Fibroblast of skin of left biceps (primary cell): ENCODE data around the gene PMM1.
"Not testable (repeated sequence)": the region's sequence is repeated elsewhere in the genome, so short reads cannot be mapped to it uniquely, and the experiment has no call there.

Source experiments
- DNase-seq, 2 experiments: peaks; one replicate each; pipeline ENCODE4 v3.0.0-alpha.2; 2013; ENCODE audit warnings: low read depth in 2 of 2

PMM1 gene

DNA sequence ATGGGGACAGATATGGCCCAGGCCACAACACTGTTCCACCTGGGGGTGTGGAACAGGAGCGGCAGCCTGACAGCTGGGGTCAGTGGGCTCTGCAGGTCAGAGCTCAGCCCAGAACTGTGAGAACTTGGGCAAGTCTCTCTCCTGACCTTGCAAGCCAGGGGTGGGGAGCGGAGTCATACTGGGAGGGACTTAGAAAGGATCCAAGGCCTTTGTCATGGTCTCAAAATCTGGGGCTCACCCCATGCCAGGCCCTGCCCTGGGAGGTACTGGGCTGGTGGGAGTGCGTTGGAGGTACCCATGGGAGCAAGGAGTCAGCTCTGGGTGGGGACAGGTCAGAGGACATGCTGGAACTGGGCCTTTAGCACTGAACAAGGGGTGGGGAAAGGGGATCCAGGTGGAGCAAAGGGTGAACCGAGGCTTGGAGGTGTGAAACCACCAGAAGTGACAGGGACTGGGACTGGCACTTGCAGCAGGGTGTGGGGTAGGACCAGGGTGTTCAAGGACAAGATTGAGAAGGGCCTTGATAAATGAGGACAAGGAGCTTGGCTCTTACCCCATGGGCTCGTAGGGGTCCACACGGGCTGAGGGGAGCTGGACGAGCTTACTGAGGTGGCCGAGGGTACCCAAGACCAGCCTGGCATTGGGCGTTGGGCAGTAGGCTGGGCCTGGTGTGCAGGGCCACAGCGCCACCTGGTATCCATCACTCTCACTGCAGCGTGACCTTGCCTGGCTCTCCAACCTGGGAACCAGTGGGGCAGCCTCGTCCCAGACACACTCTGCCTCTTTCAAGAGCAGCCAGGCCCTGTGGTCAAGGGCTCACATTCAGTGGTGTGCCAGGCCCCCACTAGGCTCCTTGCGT, 7.4 kb upstream of the PMM1 start:
- DNase-seq = no peak

DNA sequence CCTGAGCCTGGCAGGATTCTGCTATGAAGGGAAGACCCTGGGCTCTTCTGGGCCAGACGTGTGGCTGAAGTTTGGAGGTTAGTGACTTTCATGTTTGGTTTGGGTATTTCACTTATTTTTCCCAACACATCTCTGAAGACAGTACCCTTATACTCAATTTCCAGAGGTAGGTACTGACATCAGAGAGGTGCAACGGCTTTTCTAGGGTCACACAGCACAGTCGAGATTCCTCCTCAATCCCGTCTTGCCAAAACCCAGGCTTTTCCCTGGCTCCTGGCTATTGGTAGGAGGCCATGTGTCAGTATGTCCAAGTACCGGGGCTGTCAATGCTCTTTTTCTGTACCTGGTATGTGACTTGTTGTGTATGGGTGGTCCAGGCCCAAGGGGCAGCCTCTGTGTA, 6.1 kb upstream of the PMM1 start:
- DNase-seq = no peak

DNA sequence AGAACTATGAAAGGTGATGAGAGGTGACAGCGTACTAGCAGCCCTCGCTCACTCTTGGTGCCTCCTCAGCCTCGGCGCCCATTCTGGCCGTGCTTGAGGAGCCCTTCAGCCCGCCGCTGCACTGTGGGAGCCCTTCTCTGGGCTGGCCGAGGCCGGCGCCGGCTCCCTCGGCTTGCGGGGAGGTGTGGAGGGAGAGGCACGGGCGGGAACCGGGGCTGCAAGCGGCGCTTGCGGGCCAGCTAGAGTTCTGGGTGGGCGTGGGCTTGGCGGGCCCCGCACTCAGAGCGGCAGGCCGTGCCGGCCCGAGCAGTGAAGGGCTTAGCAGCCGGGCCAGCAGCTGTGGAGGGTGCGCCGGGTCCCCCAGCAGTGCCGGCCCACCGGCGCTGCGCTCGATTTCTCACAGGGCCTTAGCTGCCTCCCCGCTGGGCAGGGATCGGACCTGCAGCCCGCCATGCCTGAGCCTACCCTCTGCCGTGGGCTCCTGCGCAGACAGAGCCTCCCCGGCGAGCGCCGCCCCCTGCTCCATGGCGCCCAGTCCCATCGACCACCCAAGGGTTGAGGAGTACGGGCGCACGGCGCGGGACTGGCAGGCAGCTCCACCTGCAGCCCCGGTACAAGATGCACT, 3.8 kb upstream of the PMM1 start:
- not testable (repeated sequence) for DNase-seq

DNA sequence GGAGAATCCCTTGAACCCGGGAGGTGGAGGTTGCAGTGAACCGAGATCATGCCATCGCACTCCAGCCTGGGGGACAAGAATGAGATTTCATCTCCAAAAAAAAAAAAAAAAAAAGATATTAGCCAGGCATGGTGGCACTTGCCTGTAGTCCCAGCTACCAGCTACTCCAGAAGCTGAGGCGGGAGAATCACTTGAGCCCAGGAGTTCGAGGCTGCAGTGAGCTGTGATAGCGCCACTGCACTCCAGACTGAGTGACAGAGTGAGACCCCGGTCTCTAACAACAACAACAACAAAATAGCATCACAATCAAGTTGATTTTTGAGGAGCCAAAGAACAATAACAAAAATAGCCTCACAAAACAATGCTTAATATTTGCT, 2.3 kb downstream of the PMM1 start:
- DNase-seq = no peak

DNA sequence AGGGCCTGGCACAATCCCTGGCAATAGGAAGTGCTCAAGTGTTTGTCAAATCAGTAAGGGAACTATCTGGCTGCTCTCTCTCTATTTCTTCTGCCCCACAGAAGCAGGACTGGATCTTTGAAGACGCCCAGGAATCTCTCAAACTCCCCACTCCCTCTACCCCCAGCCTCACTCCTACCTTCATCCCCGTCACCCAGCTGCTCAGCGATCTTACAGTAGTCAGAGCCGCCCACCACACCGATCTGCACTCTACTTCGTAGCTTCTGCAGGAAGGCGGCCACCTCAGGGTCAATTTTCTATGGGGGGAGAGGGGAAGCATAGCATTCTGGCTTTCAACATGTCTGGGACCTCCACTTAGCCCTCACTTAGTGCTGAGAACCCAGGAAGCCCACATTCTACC, 3.7 kb downstream of the PMM1 start:
- no peak for DNase-seq

DNA sequence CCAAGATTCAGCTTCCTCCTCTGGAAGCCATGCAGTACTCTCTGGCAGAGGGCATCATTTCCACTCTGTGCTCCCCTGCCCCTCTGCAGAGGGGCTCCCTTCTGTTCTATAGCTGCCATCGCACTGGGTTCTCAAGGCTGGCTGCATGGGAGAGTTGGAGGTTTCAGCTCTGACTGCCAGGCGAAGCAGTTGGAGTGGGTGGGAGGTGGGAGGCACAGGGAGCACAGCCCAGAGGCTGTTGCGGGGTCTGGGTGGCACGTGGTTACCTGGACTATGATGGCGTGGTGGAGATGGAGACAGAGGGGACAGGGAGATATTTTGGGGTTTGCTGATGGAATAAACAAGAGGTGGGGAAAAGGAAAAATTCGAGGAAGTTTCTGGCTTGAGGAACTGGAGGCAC, 4.8 kb downstream of the PMM1 start:
- DNase-seq = no peak

DNA sequence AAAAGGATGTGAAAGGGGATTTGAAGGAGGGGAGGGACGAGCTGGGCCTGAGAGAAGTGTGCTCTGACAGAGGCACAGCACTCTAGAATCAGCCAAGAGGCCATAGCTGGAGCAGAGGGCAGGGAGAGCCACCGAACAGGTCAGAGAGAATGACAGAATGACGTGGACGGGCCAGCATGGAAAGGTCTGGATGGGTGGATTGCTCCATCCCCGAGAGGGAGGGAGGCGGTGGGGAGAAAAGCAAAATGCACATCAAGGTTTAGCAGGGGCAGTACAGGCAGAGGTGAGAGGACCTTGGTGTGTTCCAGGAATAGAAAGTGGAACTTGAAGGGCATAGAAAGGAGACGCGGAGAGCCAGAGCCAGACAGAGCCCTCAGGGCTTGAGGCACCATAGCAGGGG, 6.9 kb downstream of the PMM1 start:
- DNase-seq = no peak

DNA sequence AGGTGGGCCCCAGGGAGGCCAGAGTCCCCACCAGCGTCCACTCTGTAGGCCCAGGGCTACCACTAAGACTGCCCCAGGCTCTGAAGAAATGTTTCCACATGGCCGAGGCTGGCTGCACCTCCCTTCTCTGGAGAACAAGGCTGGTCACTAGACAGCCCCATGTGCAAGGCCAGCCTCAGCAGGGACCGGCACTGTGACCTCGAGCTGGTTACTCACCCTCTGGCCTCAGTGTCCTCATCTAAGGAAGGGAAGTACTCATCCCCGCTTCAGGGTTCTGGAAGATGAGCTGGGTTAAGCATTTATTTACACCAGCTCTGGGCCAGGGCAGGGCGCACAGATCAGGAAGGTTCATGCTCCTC, 9.7 kb downstream of the PMM1 start:
- no peak for DNase-seq

DNA sequence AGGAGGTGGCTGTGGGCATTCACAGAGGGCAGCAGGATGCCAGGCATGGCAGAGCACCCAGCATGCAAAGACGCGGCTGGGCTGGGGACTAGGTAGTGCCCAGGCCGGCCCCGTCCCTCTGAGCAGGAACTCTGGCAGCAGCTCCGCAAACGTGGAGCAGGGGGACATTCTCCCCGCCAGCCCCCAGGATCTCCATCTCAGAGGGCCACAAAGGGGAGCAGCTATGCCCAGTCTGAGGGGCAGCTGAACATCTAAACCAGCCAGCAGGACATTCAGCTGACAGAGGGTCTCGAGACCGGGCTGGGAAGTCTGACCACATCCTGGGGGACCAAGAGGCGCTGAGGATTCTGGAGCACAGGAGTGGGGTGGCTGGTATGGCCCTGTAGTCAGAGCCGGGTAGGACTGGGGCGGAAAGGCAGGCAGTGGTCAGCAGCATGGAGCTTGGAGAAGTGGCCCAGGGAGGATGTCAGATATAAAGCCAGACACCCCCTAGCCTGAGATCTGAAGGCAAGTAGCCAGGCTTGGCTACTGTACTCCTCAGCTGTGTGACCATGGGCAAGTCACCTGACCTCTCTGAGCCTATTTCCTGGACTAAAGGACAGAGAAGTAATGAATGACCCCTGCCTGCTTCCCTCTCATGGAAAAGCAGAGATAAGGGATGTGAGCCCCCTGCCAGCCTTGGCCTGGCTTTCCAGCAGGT, 10.2 kb downstream of the PMM1 start:
- no peak for DNase-seq

DNA sequence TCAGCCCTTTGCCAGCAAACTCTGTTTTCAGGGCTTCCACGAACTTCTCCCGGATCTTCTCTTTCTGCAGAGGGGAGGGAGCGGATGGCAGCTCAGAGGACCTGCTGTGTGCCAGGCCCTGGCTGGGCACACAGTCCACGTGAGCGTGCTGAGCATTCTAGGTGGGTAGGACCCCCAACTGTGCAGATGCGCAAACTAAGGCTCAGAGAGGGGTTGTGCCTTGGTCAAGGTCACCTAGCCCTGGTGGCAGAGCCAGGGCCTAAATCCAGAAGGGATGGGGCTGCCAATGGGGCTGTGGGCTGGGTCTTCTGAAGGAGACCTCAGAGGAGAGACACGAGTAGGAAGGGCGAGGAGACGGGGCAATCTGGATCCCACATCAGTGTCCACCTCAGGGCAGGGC, 10.8 kb downstream of the PMM1 start:
- no peak for DNase-seq

DNA sequence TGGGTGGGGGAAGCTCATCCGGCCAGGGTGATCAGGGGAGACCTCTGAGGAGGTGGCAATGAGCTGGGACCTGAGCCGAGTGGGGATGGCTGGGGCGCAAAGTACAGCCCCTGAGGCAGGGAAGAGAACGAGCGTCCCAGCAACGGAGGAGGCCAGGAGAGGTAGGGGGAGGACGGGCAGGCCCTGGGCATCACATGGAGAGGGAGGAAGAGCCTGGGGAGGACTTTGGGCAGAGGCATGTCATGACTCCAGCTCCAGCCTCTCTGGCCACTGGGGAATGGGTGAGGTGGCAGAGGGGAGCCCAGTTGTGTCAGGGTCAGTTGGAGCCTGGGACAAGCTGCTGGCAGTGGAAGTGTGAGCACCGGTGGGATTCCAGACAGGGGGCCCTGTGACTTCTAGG, 11.5 kb downstream of the PMM1 start:
- DNase-seq = no peak

DNA sequence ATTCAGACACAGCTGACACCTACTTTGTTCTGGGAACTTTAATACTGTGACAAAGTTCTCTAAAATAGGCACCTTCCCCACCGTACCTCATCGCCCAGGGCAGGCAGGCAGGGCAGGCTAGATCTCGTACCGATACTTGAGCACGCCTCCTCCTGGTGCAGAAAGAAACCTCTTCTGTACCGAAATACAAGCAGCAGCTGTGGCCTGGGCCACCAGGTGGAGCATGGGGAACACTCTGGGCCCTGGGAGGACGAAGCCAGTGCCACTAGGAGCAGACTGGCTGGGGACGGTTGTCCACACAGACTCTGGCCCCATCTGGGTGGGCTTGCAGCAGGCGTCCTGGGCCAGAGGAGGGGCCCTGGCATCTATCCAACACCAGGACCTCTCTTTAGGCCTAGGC, 12.8 kb downstream of the PMM1 start:
- DNase-seq = no peak

DNA sequence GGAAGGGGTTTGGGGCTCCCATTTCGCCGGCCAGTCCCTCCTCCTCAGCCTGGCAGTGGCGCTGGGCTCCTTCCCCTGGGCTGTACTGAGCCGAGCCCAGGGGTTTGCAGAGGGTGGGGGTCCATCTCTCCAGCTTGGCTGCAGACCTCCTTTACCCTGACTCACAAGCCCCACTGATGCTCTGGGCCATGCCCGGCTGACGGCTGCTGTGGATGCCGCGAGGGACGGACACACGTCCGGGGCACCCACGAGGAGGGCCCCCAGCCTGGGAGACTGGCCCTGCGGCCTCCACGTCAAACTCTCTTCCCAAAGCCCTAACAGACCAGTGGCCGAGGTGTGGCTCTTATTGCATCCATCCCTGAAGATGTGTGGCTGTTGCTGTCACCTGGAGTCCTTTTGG, 14.1 kb downstream of the PMM1 start:
- DNase-seq = no peak

DNA sequence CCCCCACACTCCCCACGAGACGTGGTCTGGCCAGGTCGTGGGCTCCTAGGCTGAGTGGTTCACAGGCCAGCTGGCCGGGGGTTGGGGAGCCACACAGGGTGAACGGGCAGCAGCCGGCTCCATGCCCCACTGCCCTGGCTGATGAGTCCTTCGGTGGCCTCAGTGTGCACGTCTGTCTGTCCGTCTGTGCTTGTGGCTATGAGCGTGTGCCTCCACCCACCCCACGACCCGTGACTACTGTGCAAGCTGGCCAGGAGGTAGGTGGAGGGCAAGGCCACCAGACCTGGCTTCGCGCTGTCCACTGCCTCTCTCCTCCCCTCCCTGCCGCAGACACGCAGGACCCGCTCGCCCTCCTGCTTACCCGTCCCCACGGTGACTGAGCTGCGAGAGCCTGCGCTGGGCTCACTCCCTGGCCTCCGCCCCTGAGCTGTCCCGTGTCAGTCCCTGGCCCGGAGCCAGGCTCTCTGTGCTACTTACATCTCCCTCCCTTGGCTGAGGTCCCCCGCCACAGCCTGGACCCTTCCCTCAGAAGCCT, 14.7 kb downstream of the PMM1 start:
- DNase-seq = no peak

DNA sequence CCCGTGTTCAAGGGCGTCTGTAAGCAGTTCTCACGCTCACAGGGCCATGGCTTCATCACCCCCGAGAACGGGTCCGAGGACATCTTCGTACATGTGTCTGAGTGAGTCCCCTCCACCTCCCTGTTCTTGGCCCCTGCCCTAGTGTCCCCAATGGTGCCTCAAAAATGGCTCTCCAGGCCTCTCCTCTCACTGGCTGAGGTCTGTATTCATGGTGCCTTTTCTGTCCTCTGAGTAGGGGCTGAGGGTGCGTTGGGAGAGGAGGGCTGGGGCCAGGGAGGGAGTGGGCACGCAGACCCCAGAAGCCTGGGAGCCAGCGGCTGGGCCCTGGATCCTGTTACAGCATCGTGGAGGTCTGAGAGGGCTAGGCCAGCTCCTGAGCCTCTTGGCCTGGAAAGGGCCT, 16.0 kb downstream of the PMM1 start:
- no peak for DNase-seq

DNA sequence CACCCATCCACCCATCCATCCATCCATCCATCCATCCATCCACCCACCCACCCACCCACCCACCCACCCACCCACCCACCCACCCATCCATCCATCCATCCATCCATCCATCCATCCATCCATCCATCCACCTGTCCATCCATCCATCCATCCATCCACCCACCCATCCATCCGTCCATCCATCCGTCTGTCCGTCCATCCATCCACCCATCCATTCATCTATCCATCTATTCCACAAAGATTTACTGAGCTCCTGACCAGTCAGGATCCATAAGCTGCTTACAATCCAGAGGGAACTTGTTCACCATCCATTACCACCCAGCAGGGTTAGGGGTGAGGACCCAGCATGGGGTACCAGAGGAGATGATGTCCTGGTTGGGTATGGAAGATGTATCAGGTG, 17.3 kb downstream of the PMM1 start:
- not testable (repeated sequence) for DNase-seq

DNA sequence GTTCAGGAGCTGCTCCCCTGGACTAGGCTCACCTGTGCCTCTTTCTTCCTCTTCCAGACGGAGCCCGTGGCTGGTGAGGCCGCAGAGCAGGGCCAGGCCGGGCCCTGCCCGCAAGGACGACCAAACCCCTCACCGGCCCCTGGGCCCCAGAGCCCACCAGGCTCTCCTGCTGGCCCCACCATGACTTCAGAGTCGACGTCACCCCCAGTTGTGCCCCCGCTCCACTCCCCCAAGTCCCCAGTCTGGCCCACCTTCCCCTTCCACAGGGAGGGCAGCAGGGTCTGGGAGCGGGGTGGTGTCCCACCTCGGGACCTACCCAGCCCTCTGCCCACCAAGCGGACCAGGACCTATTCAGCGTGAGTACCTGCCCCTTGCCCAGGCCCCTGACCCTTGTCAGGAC, 17.9 kb downstream of the PMM1 start:
- no peak for DNase-seq

DNA sequence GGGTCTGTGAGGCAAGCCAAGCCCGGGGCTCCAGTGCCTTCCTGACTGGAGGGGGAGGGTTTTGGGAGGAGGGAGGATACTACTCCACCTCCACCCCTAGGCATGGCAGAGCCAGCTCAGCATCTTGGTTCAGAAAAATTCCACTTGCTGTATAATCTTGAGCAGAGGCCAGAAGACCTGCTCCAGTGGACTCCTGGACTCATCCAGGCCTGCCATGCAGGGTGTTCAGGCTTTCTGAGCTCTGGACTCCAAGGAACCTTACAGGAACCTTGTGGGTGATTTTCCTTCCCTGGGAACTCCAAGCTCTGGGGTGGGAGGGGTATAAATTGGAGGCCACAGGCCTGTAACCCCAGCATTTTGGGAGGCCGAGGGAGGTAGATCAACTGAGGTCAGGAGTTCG, 19.4 kb downstream of the PMM1 start:
- DNase-seq = no peak

DNA sequence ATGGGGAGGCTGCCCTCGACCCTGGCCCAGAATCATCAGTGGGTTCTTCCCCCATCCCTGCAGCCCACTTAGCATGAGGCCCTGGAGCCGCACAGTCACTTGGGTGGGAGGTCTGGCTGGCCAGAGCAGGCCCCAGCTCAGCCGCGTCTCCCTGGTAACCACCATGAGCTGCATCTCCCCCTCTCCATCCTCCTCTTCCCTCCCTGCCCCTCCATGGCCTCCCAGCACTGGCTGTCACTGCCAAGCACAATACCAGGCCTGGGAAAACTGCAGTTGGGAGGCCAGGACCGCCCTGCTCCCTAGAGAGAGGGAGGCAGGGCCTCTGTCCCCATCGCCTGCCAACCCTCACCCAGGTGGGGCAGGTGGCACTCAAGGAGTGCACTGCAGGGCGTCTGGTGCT, 20.8 kb downstream of the PMM1 start:
- no peak for DNase-seq

DNA sequence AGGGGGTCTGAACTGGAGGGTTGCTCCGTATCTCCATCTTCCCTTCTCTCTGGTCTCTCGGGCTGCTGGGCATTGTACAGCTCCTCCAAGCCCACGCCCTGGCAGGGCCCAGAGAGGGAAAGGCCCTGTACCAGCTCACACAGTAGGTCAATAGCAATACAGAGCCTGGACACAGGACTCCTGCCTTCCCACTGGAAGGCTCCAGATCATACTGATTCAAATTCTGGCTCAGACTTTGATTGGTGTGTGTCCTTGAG, 22.2 kb downstream of the PMM1 start:
- DNase-seq = no peak

DNA sequence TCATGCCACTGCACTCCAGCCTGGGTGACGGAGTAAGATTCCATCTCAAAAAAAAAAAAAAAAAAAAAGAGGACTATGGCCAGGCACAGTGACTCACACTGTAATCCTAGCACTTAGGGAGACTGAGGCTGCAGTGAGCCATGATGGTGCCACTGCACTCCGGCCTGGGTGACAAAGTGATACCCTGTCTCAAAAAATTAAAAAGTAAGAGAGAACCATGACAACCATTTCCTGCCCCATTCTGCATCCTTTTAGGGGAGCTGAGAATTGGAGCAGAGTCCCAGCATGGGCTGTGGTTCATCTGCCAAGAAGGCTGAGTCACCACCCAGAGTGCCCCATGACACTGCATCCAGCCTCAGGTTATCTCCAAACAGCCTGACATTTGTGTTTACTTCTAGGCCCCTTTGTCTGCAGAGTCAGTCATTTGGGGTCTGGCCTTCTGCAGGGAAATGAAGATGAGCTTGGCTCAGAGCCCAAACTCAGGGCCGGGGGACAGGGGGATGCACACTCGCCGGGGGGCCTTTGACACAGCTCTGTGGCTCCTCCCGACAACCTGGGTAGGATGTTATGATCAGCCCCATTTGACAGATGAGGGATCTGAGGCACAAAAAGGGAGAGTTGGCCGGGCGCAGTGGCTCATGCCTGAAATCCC, 24.1 kb downstream of the PMM1 start:
- DNase-seq = peak in 1 of 2 experiments; percentile 40

DNA sequence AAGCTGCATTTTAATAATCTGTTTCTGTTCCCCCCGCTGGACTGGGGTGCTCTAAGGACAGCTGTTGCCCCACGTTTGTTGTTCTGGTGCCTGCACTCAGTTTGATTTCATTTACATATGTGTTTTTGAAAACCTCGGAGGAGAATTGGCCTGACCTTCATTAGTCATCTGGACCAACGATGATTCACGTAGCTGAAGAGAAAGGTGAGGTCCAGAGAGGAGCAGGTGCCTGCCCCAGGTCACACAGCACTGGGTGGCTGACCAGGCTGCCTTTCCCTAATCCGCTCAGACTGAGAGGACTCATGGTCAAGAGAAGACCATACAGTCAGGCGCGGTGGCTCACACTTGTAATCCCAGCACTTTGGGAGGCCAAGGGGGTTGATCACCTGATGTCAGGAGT, 25.1 kb downstream of the PMM1 start:
- DNase-seq = no peak
